Eye (tissue), 1 donor: Measurements from ENCODE around the gene ABHD13.
A peak's percentile ranks its signal among the peaks of the same experiment; 100 is the strongest.
"Not testable (repeated sequence)": the region's sequence is repeated elsewhere in the genome, so short reads cannot be mapped to it uniquely, and the experiment has no call there.

Experiments
- DNase-seq: peaks from one replicate; pipeline ENCODE4 v3.0.0-alpha.2; 2015

ABHD13 gene

DNA sequence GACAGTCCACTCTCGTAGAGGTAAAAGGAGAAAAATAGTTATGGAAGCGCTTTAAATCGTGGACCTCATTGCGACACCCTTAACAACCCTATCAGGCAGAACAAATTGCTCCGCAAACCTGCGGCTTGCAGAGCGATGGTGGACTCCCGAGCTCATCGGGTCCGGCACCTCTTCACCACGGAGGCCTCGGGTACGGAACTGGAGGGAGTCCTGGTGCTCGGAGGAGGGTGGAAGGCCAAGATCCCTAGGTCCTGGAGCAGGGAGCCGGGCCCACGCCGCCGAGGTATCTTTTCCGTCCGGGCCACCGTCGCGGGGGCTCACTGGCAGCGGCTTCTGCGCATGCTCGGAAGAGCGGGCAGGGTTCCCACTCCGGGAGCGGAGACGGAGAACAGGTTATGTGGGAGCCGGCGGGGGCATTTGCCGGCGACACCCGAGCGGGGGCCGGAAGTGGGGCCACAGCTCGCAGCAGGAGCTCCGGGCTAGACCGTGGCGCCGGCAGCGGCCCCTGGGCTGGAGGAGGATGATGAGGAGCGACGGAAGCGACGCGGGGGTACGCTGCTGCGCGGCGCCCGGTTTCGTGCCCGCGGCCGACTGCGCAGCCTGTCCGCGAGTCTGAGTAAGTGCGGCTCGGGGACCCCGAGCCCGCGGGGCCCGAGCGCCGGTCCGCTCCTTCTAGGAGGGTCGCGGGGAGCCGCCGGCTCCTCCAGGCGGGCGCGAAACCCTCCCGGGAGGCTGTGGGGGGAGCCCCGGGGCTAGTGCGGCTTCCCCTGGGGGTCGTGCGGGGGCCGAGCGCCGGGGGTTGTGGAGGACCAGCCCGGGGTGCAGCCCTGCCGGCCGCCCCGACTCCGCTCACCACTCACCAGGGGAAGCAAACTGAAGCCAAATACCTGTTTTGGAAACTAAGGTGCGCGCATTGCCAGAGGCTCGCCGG is at the start of gene ABHD13:
ABHD13 (plus strand) TSS at position 349 of the 931 bp plus-strand sequence. CDS start 10,827 bp downstream, outside the sequence.
- DNase-seq: peak; percentile 98

DNA sequence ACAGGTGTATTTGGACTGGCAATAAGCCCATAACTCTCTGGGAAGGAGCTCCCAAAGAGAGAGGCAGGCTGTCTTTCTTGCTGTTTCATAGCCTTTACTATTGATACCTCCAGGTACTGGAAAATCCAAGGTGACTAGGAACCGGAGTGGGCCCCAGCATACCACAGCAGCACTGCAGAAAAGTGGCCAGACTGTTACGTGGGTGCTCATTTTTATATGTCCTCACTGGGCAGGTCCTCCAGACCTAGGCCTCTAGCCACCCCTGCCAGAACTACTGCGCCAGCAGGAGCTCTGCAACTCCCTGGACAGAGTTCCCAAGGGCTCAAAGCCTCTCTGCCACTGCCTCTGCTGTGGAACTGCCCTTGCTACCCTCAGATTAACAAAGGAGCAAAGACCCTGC is 49.3 kb upstream of the ABHD13 start:
- no peak for DNase-seq

DNA sequence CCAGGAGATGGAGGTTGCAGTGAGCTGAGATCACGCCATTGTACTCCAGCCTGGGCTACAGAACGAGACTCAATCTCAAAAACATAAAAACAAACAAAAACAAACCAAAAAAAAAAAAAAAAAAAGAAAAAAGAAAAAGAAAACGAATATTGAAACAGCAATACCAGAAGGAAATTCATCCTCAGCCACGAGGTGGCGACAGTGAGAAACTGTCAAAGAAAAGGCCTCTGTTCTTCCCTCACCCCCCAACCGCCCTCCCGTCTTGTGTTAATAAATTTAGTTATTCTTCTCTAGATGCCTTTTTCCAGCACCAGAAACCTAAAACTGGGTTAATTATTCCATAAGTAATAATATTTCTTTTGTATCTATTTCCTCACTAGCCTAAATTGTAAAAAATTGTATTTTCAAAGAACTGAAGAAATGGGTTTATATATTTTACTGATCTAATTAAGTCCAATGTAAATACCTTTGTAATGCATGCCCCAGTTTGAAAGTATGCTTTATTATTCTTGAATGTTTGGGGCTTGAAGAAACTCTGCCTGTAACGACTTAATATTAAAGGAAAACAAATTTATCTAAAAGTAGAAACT is 41.4 kb upstream of the ABHD13 start:
- peak; percentile 12 for DNase-seq

DNA sequence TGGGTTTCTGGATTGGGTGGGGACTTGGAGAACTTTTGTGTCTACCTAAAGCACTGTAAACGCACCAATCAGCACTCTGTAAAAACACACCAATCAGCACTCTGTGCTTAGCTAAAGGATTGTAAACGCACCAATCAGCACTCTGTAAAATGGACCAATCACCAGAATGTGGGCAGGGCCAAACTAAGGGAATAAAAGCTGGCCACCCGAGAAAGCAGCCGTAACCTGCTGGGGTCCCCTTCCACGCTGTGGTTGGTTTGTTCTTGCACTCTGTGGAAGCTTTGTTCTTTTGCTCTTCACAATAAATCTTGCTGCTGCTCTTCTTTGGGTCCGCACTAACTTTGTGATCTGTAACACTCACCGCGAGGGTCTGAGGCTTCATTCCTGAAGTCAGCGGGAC is 40.1 kb upstream of the ABHD13 start:
- DNase-seq: no peak

DNA sequence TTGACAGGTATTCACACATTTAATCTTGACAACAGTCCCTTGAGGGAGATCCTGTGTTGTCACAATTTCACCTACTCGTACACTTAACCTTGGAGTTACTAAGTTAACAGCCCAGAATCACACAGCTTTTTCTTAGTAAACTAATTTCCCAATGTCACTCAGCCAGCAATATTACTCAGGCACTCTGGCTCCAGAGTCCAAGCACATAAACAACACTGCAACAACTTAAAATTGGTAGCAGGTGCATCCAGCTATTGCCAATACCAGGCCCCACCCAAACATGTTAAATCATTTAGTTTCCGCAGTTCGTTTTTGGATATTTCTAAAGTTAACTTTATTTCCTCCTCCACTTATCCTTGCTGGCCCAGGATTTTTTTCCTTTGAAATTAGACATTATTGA is 35.5 kb upstream of the ABHD13 start:
- DNase-seq: no peak

DNA sequence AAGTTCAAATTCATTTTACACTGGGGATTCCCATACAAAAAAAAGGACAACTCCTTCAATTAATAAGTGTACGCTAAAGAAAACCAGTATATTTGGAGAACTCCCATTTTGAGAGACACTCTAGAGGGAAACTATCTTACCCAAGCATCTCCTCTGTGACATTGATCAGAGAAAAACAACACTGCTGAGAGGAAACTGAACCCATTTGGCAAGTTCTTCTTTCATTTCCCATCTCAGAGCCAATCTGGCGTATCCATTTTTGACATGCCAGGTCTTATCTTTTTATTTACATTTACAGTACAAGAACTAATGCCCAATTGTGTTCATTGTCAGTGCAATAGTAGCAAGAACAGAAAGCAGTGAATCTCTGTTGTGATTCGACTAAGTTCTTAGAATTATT is 33.0 kb upstream of the ABHD13 start:
- no peak for DNase-seq

DNA sequence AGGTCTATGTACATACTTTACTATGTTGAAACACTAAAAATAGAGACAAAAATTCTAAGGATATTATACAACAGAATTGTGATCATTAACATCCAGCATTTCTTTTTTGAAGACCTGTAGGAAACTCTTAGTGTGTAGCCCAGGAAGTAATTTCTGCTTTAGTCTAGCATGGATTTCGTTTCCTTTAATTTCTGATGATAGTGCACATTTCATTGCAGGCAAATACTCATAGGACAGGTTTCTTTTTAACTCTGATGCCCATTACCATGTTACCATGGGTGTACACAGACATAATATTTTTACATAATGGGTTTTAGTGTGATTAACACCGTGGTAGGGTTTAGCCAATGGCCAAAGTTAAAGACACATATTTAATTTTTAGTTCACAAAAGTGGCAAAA is 29.9 kb upstream of the ABHD13 start:
- no peak for DNase-seq

DNA sequence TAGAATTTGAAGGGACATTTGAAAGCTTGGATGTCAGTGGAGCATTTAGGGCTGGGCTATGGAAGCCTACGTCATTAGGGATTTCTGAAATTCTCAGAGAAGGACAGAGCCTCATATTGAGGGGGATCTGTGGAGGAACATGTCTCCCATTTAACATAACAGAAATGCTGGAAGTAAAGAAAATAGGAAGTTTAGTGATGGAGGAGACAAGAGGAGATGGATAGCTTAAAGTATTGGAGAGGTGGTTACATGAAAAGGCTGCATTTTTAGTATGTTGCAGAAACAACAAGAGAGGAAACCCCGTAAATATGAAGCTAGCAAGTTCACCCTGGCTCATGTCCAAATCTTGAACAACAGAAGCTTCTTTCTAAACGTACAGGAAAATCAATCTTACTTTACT is 27.3 kb upstream of the ABHD13 start:
- no peak for DNase-seq

DNA sequence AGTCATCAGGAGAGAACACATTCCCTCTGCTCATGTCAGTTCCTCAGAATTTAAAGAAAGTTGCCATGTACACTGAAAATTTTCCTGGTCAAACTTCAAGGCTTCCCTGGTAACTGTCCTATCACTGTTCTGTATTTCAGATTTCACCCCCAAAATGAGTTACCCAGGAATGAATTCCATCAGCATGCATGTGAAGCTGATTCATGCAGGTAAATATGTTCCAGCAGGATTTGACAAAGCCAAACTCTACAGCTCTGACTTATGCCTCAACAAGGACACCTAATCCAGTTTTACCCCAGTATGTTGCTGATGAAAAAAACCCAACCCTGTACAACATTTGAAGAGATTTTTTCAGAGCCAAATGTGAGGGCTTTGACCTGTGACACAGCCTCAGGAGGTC is 24.4 kb upstream of the ABHD13 start:
- no peak for DNase-seq

DNA sequence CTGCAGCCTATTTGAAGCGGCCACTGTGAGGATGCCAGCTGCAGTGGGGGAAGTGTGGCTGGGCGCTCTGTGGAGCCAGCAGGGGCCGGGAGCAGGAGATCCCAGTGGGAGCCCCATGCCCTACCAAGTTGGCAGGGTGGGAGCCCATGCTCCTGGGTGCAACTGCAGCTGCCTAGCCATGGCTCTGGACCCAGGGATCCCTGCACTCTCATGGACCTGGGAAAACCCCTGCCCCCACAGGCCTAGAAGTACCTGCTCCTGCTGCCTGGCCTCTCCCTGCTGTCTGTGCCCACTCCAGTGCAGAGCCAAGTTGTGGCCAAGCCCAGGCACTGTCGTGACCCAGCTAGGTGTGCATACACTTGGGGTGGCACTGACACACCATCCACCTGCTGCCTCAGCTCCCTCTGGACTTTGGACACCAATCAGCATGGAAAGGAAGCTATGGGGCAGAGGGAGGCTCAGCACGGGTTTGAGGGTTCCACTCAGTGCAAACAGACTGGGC is 23.7 kb upstream of the ABHD13 start:
- no peak for DNase-seq

DNA sequence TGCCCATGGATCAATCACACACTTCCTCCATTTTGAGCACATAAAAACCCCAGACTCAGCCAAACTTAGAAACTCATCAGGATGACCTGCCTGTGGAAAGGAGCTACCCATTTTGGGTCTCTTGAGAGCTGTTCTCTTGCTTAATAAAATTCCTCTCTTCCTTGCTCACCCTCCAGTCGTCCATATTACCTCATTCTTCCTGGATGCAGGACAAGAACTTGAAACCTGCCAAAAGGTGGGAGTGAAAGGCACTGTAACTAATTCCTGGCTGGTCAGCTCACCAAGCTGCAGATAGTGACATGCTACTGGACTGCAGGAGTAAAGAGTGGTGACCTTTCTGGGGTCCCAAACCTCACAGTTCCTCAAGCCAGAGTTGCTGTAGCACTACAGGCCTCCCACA is 23.0 kb upstream of the ABHD13 start:
- no peak for DNase-seq

DNA sequence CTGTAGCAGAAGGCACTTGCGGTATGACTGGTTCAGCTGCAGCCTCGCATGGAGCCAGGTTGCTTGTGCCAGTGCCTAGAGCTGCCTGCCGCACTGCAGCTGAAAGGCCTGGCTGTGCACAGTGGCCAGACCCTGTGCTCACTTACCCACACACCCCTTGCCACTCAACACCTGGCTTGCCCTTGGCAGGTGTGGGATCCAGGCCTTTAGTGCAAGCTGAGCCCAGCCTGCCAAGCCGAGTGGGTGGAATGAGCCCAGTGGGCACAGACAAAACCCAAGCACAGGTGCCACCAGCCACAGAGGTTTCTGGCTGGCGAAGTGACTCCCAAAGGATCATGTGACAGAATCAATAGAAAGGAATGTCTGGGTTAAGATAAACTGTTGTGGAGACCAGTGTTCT is 22.3 kb upstream of the ABHD13 start:
- no peak for DNase-seq

DNA sequence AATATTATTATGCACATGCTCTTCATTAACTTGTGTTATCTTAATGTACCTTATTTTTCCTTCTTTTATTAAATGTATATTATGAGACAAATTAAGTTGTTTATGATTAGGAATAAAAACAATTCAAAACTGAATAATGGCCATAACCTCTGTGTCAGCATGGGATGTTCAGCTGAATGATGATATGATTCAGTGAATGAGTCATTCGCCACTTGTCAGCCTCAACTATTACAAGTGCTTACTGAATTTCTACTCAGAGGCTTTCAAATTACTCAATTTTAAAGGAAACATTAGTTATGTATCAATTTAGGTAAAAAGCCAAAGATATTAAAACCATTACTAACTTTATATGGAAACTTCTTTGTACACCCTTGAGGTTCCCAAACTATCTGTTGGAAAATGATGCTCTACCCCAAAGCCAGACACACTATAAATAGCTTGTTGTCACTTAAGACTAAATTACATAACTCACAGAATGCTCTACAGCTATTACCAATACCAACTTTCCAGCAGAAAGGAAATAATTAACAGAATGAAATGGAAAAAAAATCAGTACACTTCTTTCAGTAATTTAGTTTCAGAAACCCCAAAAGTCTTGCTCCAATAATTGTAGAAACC is 17.3 kb upstream of the ABHD13 start:
- no peak for DNase-seq

DNA sequence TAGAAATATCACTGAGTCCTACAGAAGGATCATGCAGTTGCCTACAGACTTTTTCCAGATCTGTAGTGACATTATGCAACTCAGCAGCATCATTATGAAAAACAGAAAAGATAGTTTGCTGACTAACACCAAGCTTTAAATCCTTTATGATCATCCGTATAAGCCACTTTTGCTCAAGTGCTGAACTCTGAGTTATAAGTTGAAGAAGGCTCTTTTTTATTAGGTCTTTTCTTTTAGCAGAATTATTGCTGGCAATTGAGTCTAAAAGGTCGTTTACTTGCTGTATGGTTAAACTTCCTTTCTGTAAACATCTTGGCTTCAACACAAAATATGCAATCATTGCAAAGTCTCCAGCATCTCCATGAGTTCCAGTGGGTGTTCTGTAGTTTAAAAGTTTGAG is 7.6 kb upstream of the ABHD13 start:
- DNase-seq: no peak

DNA sequence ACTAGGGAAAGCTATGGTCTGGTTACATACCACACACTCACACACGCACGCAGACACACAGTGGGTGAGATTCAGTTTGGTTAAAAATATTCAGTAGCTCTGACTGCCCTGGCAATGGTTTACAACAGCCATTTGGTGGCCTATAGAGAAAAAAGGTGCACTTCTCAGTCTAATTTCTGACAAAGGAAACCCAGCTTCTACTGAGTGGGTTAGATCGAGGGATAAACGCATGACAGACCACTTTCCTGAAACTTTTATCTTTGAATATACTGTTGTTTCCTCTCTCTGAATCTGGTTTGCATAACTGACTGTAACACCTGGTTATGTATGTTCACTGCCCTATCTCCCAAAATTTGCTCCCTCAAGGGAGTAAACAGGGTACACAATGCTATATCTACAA is 5.3 kb upstream of the ABHD13 start:
- no peak for DNase-seq

DNA sequence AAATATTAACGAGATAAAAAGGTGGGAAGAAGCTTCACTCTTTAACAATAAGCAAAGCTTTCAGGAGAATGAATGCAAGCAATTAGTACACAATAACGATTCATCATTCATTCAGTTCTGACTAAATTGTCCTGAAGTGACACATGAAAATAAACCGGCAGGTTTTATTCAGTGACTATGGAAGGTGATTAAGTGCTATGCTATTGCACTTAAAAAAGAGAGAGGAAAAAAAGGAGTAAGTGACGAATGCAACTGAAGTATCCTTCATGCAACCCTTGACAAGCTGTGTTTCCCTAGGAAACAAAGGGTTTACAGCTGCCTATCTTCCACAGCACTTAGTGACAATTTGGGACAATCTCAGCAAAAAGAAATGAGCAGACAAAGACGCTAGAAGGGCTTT is 4.2 kb upstream of the ABHD13 start:
- no peak for DNase-seq

DNA sequence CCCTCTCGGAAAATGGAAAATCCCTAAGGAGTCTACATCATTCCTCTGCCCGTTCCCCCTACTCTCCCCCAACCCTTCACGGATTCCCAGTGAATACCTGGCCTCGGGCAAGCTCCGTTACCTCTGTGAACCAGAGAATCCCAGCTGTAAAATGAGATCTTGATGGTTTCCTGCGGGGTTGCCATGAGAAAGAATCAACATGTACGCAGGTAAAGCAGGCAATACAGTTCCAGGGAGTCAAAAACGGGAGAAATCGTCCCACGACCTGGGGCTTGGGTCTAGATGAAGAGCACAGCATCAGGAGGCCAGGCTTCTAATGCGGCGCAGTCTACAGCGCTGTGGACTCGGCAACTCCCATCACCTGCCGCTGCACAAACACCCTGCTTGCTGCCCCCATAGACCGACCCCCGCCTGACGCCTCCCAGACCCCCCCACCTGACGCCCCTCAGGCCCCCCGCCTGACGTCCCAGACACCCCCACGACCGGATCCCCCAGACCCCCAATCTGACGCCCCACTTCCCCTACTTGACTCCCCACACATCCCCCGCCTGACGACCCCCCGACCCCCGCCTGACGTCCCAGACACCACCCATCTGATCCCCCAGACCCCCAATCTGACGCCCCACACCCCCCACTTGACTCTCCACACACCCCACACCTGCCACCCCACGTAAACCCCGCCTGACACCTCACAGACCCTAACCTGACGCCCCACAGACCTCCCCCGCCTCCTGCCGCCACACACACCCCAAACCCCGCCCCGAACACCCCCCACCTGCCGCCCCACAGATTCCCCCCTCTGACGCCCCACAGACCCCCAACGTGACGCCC is 3.5 kb upstream of the ABHD13 start:
- DNase-seq: peak; percentile 63

DNA sequence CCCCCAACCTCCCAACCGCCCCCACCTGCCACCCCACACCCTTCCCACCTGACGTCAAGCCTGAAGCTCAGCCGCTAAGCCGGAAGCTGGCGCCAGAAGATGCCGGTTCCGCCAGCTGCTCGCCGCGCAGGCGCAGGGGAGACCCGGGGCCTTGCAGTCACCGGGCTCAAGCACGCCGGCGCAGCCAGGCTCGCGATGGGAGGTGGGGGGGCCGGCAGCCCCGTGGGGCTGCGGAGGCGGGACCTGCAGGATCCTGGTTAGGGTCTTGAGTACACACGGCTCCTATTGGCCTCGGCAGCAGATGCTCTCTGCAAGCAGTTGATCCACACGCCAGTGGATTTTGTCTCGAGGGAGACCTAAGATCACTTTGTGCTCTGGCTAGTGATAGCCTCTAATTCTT is 2.8 kb upstream of the ABHD13 start, which contains the start of gene LIG4:
LIG4 (minus strand) TSS at position 101 of the 400 bp plus-strand sequence. CDS start 4,268 bp downstream, outside the sequence.
- DNase-seq: peak; percentile 97

DNA sequence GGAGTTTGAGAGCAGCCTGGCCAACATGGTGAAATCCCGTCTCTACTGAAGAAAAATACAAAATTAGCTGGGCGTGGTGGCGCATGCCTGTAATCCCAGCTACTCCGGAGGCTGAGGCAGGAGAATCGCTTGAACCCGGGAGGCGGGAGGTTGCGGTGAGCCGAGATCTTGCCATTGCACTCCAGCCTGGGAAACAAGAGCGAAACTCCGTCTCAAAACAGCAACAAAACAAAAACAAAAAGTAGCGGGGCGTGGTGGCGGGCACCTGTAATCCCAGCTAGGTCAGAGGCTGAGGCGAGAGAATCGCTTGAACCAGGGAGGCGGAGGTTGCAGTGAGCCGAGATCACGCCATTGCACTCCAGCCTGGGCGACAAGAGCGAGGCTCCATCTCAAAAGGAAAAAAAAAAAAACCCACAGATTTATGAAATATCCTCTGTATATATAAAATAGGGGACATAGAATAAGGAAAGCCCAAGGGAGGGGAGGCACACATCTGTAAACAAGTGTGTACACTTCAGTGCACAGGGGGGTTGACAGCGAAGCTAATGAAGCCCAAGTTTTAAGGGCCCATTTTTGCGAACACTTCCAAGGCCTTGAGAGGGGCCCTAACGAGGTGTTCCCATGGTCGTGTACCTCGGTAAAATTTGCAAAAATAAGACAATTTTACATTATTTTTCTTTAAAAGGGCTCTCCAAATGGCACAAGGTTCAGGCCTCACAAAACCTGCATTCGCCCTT is 717 bp upstream of the ABHD13 start:
- not testable (repeated sequence) for DNase-seq

DNA sequence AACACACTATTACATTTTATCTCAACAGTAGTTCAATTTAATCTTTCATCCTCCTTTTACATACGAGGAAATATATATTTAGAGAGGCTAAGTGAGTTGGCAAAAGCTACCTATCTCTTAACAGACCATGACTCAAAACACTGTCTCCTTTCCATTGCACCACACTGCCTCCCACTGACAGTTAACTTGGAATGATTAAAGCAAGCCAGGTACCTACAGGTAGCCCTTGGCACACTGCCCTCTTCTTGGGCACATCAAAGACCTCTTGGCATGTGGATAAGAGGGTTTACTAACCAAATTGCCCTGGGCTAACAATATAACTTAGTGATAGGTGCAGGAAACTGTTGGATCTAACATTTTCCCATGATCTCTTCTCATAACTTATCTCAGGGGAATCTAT is 1.8 kb downstream of the ABHD13 start:
- DNase-seq: no peak

DNA sequence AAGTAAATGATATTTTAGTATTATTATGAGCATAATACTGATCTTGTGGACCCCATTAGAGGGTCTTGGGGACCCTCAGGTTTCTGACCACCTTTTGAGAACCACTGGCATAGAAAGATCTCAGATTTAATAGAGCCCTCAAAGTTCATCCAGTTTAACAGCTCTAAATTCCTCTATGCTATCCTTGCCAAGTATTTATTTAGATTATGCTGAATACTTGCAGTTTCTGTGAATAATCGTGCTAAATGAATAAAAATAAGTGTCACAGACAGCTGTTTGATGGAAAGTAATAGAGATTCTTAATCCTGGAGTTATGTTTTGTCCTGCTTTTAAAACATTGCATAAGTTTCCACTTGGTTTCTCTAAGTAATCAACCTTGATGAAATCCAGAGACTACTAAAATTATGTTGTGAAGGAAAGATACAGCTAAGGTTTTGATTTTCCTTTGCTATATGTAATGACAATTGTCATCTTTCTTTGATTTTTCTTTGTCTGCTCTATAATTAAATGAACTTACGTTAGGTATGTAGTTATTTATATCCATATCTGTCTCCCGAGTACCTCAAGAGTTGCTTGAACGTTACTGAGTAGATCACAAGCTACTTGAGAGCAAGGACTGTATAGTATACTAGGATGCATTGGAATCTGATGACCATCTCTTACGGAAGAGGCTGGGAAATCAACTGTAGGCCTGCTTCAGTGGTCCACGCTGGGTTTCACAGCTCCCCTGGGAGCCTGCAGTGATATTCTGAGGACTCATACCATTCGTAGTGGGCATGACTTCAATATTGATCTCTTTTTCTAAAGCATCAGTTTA is 5.7 kb downstream of the ABHD13 start:
- DNase-seq: no peak
